ENCODE measurements around the gene RELA. TPM values are rescaled to one million over a fixed set of nuclear protein-coding genes. Genes with fewer than 3 reads are reported as not detected.
A peak's percentile ranks its signal among the peaks of the same experiment; 100 is the strongest.

RELA gene
- total and polyA plus RNA-seq, 2 of the 13 experiments (the other 11 are each of a cell fraction or from before 2014, with no cell fraction given): 21.4 to 40.5 TPM

- no peak for TF ChIP-seq KIAA2018 (CRISPR knock-in tag; IDR thresholded peaks at IDR 0.05; ENCODE audit: borderline replicate concordance)
- peak; percentile 49; the same call in 1 of the 2 replicates for TF ChIP-seq NCOA2 (CRISPR knock-in tag; IDR thresholded peaks at IDR 0.05)
- no peak for TF ChIP-seq AHDC1 (CRISPR knock-in tag; IDR thresholded peaks at IDR 0.05; ENCODE audit: borderline replicate concordance)
- no peak for TF ChIP-seq HOMEZ (CRISPR knock-in tag; IDR thresholded peaks at IDR 0.05; ENCODE audit: low read depth)
- TF ChIP-seq FOXO4 (CRISPR knock-in tag; conservative IDR thresholded peaks at IDR 0.05): no peak
- TF ChIP-seq ZNF546 (CRISPR knock-in tag; conservative IDR thresholded peaks at IDR 0.05): no peak
- no peak for TF ChIP-seq ZNF383 (CRISPR knock-in tag; IDR thresholded peaks at IDR 0.05; ENCODE audit: borderline replicate concordance)
- TF ChIP-seq ZNF530 (CRISPR knock-in tag; IDR thresholded peaks at IDR 0.05; ENCODE audit: low read depth): no peak
- no peak for TF ChIP-seq ZNF746 (CRISPR knock-in tag; IDR thresholded peaks at IDR 0.05)
- TF ChIP-seq HMG20B (CRISPR knock-in tag; conservative IDR thresholded peaks at IDR 0.05): no peak
These were observed 46.1 kb downstream of the RELA start (continued) for GRCh38 chr11:65616575-65617001.

All from HepG2 (cell line).